Neural cell (in vitro differentiated cells): Measurements from ENCODE around the gene MED27. TPM values are rescaled to one million over a fixed set of nuclear protein-coding genes. Genes with fewer than 3 reads are reported as not detected.

ENCODE experiments used
- H2AFZ ChIP-seq: fragments of 200-600, 300-800 bp; sonication (generic), shearing (Covaris generic); 2 replicates; pipeline ENCODE4 v1.6.0; 2014; ENCODE audit warnings: low read depth, mild to moderate bottlenecking, antibody characterized with exemption, low read length, moderate library complexity
- H3F3A ChIP-seq: fragments of 200-600 bp; shearing (Covaris generic); 2 replicates; pipeline ENCODE4 v1.6.1; 2016; ENCODE audit warnings: mild to moderate bottlenecking, moderate library complexity, mixed read lengths, antibody characterized with exemption, low read length; ENCODE audit not compliant: insufficient read depth, poor library complexity, severe bottlenecking
- H3K27ac ChIP-seq: fragments of 200-600, 300-800 bp; sonication (generic), shearing (Covaris generic); 2 replicates; pipeline ENCODE4 v1.5.1; 2014; ENCODE audit warnings: mild to moderate bottlenecking, low read length, moderate library complexity
- H3K27me3 ChIP-seq: fragments of 300-800, 200-600 bp; sonication (generic), shearing (Covaris generic); 2 replicates; pipeline ENCODE4 v1.6.0; 2014; ENCODE audit warnings: mild to moderate bottlenecking, low read depth, low read length, moderate library complexity; ENCODE audit not compliant: insufficient read depth
- H3K36me3 ChIP-seq: fragments of 300-800, 200-600 bp; sonication (generic), shearing (Covaris generic); 2 replicates; pipeline ENCODE4 v1.5.1; 2014; ENCODE audit warnings: mild to moderate bottlenecking, antibody characterized with exemption, low read length, moderate library complexity; ENCODE audit not compliant: insufficient read depth
- H3K4me2 ChIP-seq: fragments of 300-800, 200-600 bp; sonication (generic), shearing (Covaris generic); 2 replicates; pipeline ENCODE4 v1.6.0; 2014; ENCODE audit warnings: mild to moderate bottlenecking, low read length
- H3K4me3 ChIP-seq: fragments of 300-800, 200-600 bp; sonication (generic), shearing (Covaris generic); 2 replicates; pipeline ENCODE4 v1.5.1; 2014; ENCODE audit warnings: mild to moderate bottlenecking, low read length, moderate library complexity
- H3K79me2 ChIP-seq: fragments of 200-600 bp; shearing (Covaris generic); replicated peaks from 2 replicates; pipeline ENCODE4 v1.6.0; 2014; ENCODE audit warnings: mild to moderate bottlenecking, low read length, moderate library complexity; ENCODE audit not compliant: insufficient read depth
- H3K9ac ChIP-seq: fragments of 300-800, 200-600 bp; sonication (generic), shearing (Covaris generic); 2 replicates; pipeline ENCODE4 v1.6.1; 2016; ENCODE audit warnings: mild to moderate bottlenecking, low read length, mixed read lengths
- H3K9me2 ChIP-seq: fragments of 200-600 bp; shearing (Covaris generic); 2 replicates; pipeline ENCODE4 v1.6.1; 2016; ENCODE audit warnings: mild to moderate bottlenecking, low read length, mixed read lengths; ENCODE audit not compliant: insufficient read depth
- H3K9me3 ChIP-seq: fragments of 200-600, 300-800 bp; sonication (generic), shearing (Covaris generic); 2 replicates; pipeline ENCODE4 v1.6.1; 2016; ENCODE audit warnings: mild to moderate bottlenecking, mixed run types, low read length, moderate library complexity, mixed read lengths
- H4K20me1 ChIP-seq: fragments of 200-600 bp; shearing (Covaris generic); 2 replicates; pipeline ENCODE4 v1.6.1; 2016; ENCODE audit warnings: mild to moderate bottlenecking, mixed run types; ENCODE audit not compliant: insufficient read depth
- EP300 ChIP-seq: fragments of 450-650 bp; conservative IDR thresholded peaks from 2 replicates; pipeline ENCODE4 v1.6.1; 2014; ENCODE audit warnings: antibody characterized with exemption, mild to moderate bottlenecking, moderate library complexity; ENCODE audit not compliant: poor library complexity, severe bottlenecking
- EZH2 ChIP-seq: fragments of 200-600, 300-800 bp; shearing (Covaris generic), sonication (generic); IDR thresholded peaks from 2 replicates; pipeline ENCODE4 v1.6.1; 2014; ENCODE audit warnings: antibody characterized with exemption, low read length, borderline replicate concordance, mild to moderate bottlenecking; ENCODE audit not compliant: insufficient read depth, poor library complexity, severe bottlenecking
- MXI1 ChIP-seq: fragments of 450-650 bp; conservative IDR thresholded peaks from 2 replicates; pipeline ENCODE4 v1.6.1; 2014; ENCODE audit warnings: antibody characterized with exemption, mild to moderate bottlenecking; ENCODE audit not compliant: poor library complexity, severe bottlenecking
- POLR2AphosphoS5 ChIP-seq: IDR thresholded peaks from 2 replicates; pipeline ENCODE4 v1.6.1; 2012
- RAD21 ChIP-seq: fragments of 450-650 bp; conservative IDR thresholded peaks from 2 replicates; pipeline ENCODE4 v1.6.1; 2014; ENCODE audit warnings: antibody characterized with exemption, mild to moderate bottlenecking, moderate library complexity
- SMC3 ChIP-seq: fragments of 450-650 bp; conservative IDR thresholded peaks from 2 replicates; pipeline ENCODE4 v1.6.1; 2014; ENCODE audit warnings: antibody characterized with exemption, mild to moderate bottlenecking, moderate library complexity; ENCODE audit not compliant: poor library complexity
- TAF1 ChIP-seq: IDR thresholded peaks from 2 replicates; pipeline ENCODE4 v1.6.1; 2012; ENCODE audit warnings: low read depth
- polyA plus RNA-seq: library from polyadenylated mRNA; depleted of rRNA; stranded (reverse); fragments of >200 nt; gene quantifications from 2 replicates; pipeline ENCODE4 v1.2.3, GENCODE V29; 2014
- TF ChIP-seq, protein P1 (sequence below): fragments of 450-650 bp; IDR thresholded peaks from 2 replicates; pipeline ENCODE4 v1.5.1; 2014; ENCODE audit warnings: antibody characterized with exemption, mild to moderate bottlenecking, moderate library complexity; ENCODE audit not compliant: poor library complexity, severe bottlenecking
- TF ChIP-seq, protein P2 (sequence below): IDR thresholded peaks from 2 replicates; pipeline ENCODE4 v1.6.1; 2012; ENCODE audit warnings: borderline replicate concordance

MED27 gene
- polyA plus RNA-seq, 1 donor from 2014 or later: 7.5 TPM

DNA sequence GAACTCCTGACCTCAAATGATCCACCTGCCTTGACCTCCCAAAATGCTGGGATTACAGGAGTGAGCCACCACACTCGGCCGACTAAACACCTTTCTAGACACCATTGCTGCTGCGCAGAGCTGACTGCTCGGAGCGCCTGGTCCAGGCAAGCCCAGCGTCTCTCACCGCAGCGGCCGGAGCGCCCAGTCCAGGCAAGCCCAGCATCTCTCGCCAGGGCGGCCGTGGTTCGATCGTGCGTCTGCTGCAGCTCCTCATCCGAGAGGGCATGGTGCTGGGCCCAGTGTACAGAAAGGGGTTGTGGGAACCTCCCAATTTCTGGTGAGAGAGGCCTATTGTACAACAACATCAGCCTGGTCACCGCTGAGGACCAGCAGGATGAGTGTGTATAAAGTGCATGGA is 230.3 kb downstream of the MED27 start:
- Histone ChIP-seq H3K9me2 (no peaks in the 10 kb centered on the region), H3K36me3 (no peaks in the 10 kb centered on the region), H3K9me3 (no peaks in the 10 kb centered on the region), H3F3A (no peaks in the 10 kb centered on the region), H2AFZ (no peak overlapping the region), H3K9ac (no peak overlapping the region), H3K4me3 (no peak overlapping the region), H3K27ac (no peak overlapping the region), H3K4me2 (no peak overlapping the region), H3K79me2 (no peaks in the 10 kb centered on the region), H3K27me3 (no peaks in the 10 kb centered on the region), H4K20me1 (no peaks in the 10 kb centered on the region)
- TF ChIP-seq TAF1 (no peak), POLR2AphosphoS5 (no peak)
- TF ChIP-seq, protein P1, sequence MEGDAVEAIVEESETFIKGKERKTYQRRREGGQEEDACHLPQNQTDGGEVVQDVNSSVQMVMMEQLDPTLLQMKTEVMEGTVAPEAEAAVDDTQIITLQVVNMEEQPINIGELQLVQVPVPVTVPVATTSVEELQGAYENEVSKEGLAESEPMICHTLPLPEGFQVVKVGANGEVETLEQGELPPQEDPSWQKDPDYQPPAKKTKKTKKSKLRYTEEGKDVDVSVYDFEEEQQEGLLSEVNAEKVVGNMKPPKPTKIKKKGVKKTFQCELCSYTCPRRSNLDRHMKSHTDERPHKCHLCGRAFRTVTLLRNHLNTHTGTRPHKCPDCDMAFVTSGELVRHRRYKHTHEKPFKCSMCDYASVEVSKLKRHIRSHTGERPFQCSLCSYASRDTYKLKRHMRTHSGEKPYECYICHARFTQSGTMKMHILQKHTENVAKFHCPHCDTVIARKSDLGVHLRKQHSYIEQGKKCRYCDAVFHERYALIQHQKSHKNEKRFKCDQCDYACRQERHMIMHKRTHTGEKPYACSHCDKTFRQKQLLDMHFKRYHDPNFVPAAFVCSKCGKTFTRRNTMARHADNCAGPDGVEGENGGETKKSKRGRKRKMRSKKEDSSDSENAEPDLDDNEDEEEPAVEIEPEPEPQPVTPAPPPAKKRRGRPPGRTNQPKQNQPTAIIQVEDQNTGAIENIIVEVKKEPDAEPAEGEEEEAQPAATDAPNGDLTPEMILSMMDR: no peak
- TF ChIP-seq, protein P2, sequence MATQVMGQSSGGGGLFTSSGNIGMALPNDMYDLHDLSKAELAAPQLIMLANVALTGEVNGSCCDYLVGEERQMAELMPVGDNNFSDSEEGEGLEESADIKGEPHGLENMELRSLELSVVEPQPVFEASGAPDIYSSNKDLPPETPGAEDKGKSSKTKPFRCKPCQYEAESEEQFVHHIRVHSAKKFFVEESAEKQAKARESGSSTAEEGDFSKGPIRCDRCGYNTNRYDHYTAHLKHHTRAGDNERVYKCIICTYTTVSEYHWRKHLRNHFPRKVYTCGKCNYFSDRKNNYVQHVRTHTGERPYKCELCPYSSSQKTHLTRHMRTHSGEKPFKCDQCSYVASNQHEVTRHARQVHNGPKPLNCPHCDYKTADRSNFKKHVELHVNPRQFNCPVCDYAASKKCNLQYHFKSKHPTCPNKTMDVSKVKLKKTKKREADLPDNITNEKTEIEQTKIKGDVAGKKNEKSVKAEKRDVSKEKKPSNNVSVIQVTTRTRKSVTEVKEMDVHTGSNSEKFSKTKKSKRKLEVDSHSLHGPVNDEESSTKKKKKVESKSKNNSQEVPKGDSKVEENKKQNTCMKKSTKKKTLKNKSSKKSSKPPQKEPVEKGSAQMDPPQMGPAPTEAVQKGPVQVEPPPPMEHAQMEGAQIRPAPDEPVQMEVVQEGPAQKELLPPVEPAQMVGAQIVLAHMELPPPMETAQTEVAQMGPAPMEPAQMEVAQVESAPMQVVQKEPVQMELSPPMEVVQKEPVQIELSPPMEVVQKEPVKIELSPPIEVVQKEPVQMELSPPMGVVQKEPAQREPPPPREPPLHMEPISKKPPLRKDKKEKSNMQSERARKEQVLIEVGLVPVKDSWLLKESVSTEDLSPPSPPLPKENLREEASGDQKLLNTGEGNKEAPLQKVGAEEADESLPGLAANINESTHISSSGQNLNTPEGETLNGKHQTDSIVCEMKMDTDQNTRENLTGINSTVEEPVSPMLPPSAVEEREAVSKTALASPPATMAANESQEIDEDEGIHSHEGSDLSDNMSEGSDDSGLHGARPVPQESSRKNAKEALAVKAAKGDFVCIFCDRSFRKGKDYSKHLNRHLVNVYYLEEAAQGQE: no peak

DNA sequence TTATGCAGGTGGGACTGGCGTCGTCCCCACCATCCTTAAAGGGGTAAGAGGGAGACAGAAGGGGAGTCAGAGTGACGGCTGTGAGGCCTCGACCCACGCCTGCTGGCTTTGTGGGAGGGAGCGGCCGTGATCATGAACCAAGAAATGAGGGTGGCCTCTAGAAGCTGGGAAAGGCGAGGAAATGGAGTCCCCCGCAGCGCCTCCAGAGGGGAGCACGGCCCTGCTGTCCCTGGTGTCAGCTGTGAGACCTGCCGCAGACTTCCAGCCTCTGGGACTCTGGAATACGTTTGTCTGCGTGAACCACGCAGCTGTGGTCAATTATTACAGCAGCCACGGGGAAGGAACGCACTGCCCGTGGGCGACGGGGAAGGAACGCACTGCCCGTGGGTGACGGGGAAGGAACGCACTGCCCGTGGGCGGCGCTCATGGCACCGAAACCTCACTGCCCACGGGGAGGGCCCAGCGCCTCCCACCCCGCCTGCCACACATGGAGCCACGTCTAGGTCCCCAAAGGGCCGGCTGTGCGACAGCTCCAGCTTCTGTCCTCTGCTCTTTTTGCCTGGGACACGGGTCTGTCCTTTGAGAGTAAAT is 231.0 kb downstream of the MED27 start:
- H3K36me3 ChIP-seq: no peaks in the 10 kb centered on the region
- H3K9ac ChIP-seq: no peak overlapping the region
- no peaks in the 10 kb centered on the region for H3K9me2 ChIP-seq
- TF ChIP-seq, protein P2: no peak
- TF ChIP-seq SMC3 (no peak), POLR2AphosphoS5 (no peak), EP300 (no peak), EZH2 (no peak), RAD21 (no peak), MXI1 (no peak), TAF1 (no peak)
- TF ChIP-seq, protein P1: no peak
- no peaks in the 10 kb centered on the region for H3K79me2 ChIP-seq
- H3K4me3 ChIP-seq: no peak overlapping the region
- no peak overlapping the region for H3K27ac ChIP-seq
- H3K27me3 ChIP-seq: no peaks in the 10 kb centered on the region
- no peaks in the 10 kb centered on the region for H3F3A ChIP-seq
- no peak overlapping the region for H2AFZ ChIP-seq
- no peak overlapping the region for H3K4me2 ChIP-seq
- no peaks in the 10 kb centered on the region for H3K9me3 ChIP-seq
- no peaks in the 10 kb centered on the region for H4K20me1 ChIP-seq
